K562 (cell line): ENCODE measurements around the gene NPDC1. TPM values are rescaled to one million over a fixed set of nuclear protein-coding genes. Genes with fewer than 3 reads are reported as not detected.

Experiments used
- CHD1 ChIP-seq: fragments of 200-600 bp; sonication (generic); IDR thresholded peaks from one replicate; pipeline ENCODE4 v1.6.1; 2012; ENCODE audit warnings: mild to moderate bottlenecking, moderate library complexity, low read length, inconsistent platforms
- DIDO1 ChIP-seq: fragments of 450-650 bp; IDR thresholded peaks from 2 replicates; pipeline ENCODE4 v1.6.1; 2016; ENCODE audit warnings: low read depth, missing biosample characterization, missing genetic modification characterization
- FOXK1 ChIP-seq: sonication (generic); formaldehyde crosslinking; IDR thresholded peaks from 2 replicates; pipeline ENCODE4 v1.8.0; 2022; ENCODE audit warnings: missing genetic modification reagents, mild to moderate bottlenecking, borderline replicate concordance
- KDM2B ChIP-seq: fragments of 250-450 bp; sonication (Bioruptor Pico); IDR thresholded peaks from 2 replicates; pipeline ENCODE4 v1.8.0; 2021; ENCODE audit warnings: mild to moderate bottlenecking, moderate library complexity
- MIER1 ChIP-seq: fragments of 450-650 bp; IDR thresholded peaks from 2 replicates; pipeline ENCODE4 v1.6.1; 2016; ENCODE audit warnings: antibody characterized with exemption, mild to moderate bottlenecking, low read depth
- NFIC ChIP-seq: fragments of 450-650 bp; IDR thresholded peaks from 2 replicates; pipeline ENCODE4 v1.6.1; 2017; ENCODE audit warnings: mild to moderate bottlenecking, inconsistent platforms
- POLR3A ChIP-seq: IDR thresholded peaks from 2 replicates; pipeline ENCODE4 v1.6.1; 2011; ENCODE audit warnings: borderline replicate concordance, mild to moderate bottlenecking, moderate library complexity; ENCODE audit not compliant: insufficient read length, insufficient read depth; ENCODE audit errors: extremely low read depth
- SP2 ChIP-seq: IDR thresholded peaks from 2 replicates; pipeline ENCODE4 v1.6.1; 2011; ENCODE audit warnings: mild to moderate bottlenecking, low read depth, low read length, moderate library complexity; ENCODE audit not compliant: poor library complexity, severe bottlenecking; ENCODE audit errors: extremely low read depth
- TCFL5 ChIP-seq: fragments of 250-450 bp; sonication (Bioruptor Pico); conservative IDR thresholded peaks from 2 replicates; pipeline ENCODE4 v1.6.1; 2021; ENCODE audit warnings: mild to moderate bottlenecking, moderate library complexity, matching md5 sums
- ZBTB40 ChIP-seq, 2 experiments: fragments of 450-650 bp in 1 of 2; sonication (generic) in 1 of 2; formaldehyde crosslinking in 1 of 2; IDR thresholded peaks; 2 replicates each; pipeline versions ENCODE4 v1.7.1 to v1.9.0; 2016 to 2022; ENCODE audit warnings: inconsistent platforms in 1 of 2, mild to moderate bottlenecking in 1 of 2, missing genetic modification reagents in 1 of 2
- ZNF280B ChIP-seq: fragments of 250-450 bp; sonication (Bioruptor Pico); IDR thresholded peaks from 2 replicates; pipeline ENCODE4 v1.5.1; 2021; ENCODE audit warnings: mild to moderate bottlenecking
- ZNF592 ChIP-seq: fragments of 450-650 bp; IDR thresholded peaks from 2 replicates; pipeline ENCODE4 v1.6.1; 2017; ENCODE audit warnings: antibody characterized with exemption, mild to moderate bottlenecking
- polyA plus RNA-seq, 8 experiments: library from polyadenylated mRNA; depleted of rRNA in 4 of 8; stranded (reverse) in 5 of 8; unstranded in 3 of 8; fragments of >200 nt; fragmentation: Nextera tagmentation in 2 of 8; fragmentation: Illumina TruSeq in 1 of 8; extraction: Ambion mirVana in 2 of 8; extraction: Trizol in 1 of 8; gene quantifications; 2 replicates each; pipeline versions ENCODE4 v1.2.1 to v1.2.3, GENCODE V29; 2011 to 2014; ENCODE audit warnings: inconsistent platforms in 1 of 8, missing spikeins in 1 of 8
- total RNA-seq, 7 experiments: library from RNA; depleted of rRNA in 6 of 7; stranded (reverse); fragments of >200 nt in 6 of 7; fragmentation: Illumina TruSeq in 2 of 7; extraction: Trizol in 2 of 7; gene quantifications; 2 replicates each; pipeline versions ENCODE4 v1.2.1 to v1.2.3, GENCODE V29; 2011 to 2021; ENCODE audit warnings: low replicate concordance in 1 of 7

NPDC1 gene
- total and polyA plus RNA-seq, 9 of the 15 experiments (the other 6 are each of a cell fraction or from before 2014, with no cell fraction given) = 0.06 to 2.1 (median 0.53) TPM; not detected in 3

- TF ChIP-seq ZBTB40 (IDR thresholded peaks at IDR 0.05) (no peak), ZBTB40 (CRISPR knock-in tag; IDR thresholded peaks at IDR 0.05) (no peak), KDM2B (CRISPR knock-in tag) (peak; percentile 79; the same call in 1 of the 2 replicates), FOXK1 (CRISPR knock-in tag) (no peak), ZNF280B (peak; percentile 58; the same call in 1 of the 2 replicates), SP2 (no peak), DIDO1 (tag) (peak; percentile 94), TCFL5 (CRISPR knock-in tag) (peak; percentile 96), CHD1 (no peak), POLR3A (no peak), ZNF592 (peak; percentile 100), NFIC (no peak), MIER1 (no peak)
Measured at GRCh38 chr9:137074657-137075274, 28.8 kb upstream of the NPDC1 start (continued).
